ENCODE data around the gene NHSL2. TPM values are rescaled to one million over a fixed set of nuclear protein-coding genes. Genes with fewer than 3 reads are reported as not detected.
A peak's percentile ranks its signal among the peaks of the same experiment; 100 is the strongest.

The NHSL2 gene
- total RNA-seq, 1 donor from 2014 or later = 4.0 TPM

DNA sequence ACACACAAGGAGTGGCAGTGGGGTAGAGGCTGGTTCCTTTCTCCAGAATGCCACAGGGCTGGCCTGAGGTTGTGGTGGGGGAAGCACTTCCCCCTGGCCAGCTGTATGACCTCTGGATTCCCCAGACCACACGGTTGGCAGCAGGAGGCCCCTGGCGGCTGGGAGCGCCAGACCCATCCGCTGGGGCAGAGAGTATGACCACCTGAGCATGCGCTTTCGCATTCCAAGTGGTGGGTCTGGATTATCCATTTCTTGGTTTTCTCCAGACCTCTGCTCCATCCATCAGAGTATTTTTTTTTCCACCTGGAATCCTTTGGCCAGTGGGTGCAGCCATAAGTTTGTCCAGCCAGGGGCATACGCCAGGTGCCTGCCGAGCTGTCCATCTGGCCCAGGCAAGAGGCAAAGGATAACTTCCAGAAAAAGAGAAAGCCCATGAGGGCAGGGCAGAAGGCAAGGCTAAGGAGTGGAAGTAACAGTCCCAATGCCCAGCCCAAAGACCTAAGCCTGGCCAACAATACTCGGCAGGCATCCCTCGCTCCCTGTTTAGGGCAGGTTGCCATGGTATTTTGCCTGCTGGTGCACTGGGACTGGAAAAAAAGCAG lies 39.3 kb downstream of the NHSL2 start:
- Histone ChIP-seq H3K27ac (no peak overlapping the region), H3F3A (ENCODE audit: low read depth) (peaks cover 12% of the 10 kb centered on the region), H3K9me3 (ENCODE audit: low read depth) (no peaks in the 10 kb centered on the region), H3K4me3 (no peak overlapping the region), H3K9ac (no peak overlapping the region), H3K4me1 (peaks cover 22% of the 10 kb centered on the region), H4K20me1 (ENCODE audit: low read depth) (no peaks in the 10 kb centered on the region), H2AFZ (replicated peaks) (no peak overlapping the region), H3K27me3 (no peaks in the 10 kb centered on the region), H3K4me2 (no peak overlapping the region), H3K79me2 (ENCODE audit: low read depth) (no peaks in the 10 kb centered on the region), H3K36me3 (no peaks in the 10 kb centered on the region)
- TF ChIP-seq EZH2 (IDR thresholded peaks at IDR 0.05) (no peak), EZH2phosphoT487 (IDR thresholded peaks at IDR 0.05) (no peak)
- TF ChIP-seq, protein P1, sequence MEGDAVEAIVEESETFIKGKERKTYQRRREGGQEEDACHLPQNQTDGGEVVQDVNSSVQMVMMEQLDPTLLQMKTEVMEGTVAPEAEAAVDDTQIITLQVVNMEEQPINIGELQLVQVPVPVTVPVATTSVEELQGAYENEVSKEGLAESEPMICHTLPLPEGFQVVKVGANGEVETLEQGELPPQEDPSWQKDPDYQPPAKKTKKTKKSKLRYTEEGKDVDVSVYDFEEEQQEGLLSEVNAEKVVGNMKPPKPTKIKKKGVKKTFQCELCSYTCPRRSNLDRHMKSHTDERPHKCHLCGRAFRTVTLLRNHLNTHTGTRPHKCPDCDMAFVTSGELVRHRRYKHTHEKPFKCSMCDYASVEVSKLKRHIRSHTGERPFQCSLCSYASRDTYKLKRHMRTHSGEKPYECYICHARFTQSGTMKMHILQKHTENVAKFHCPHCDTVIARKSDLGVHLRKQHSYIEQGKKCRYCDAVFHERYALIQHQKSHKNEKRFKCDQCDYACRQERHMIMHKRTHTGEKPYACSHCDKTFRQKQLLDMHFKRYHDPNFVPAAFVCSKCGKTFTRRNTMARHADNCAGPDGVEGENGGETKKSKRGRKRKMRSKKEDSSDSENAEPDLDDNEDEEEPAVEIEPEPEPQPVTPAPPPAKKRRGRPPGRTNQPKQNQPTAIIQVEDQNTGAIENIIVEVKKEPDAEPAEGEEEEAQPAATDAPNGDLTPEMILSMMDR (IDR thresholded peaks at IDR 0.05) = no peak
- H3K36me3 Mint-ChIP-seq = peaks cover 1% of the 10 kb centered on the region
- H3K27me3 Mint-ChIP-seq (ENCODE audit: insufficient read depth, low read depth) = peaks cover 8% of the 10 kb centered on the region
- no peak overlapping the region for H3K27ac Mint-ChIP-seq
- H3K4me1 Mint-ChIP-seq = peaks cover 35% of the 10 kb centered on the region
- H3K9me3 Mint-ChIP-seq = no peaks in the 10 kb centered on the region
- DNase-seq (ENCODE audit: low spot score) = no peak
- no peak overlapping the region for H3K4me3 Mint-ChIP-seq

- no peak overlapping the region for H3K9ac ChIP-seq
- H3K27ac ChIP-seq = no peak overlapping the region
- H2AFZ ChIP-seq (replicated peaks) = no peak overlapping the region
- no peak overlapping the region for H3K4me3 Mint-ChIP-seq
- H3K4me2 ChIP-seq = no peak overlapping the region
- no peaks in the 10 kb centered on the region for H4K20me1 ChIP-seq (ENCODE audit: low read depth)
- H3F3A ChIP-seq (ENCODE audit: low read depth) = peaks cover 23% of the 10 kb centered on the region
- H3K27me3 Mint-ChIP-seq (ENCODE audit: insufficient read depth, low read depth) = peaks cover 11% of the 10 kb centered on the region
- H3K4me1 Mint-ChIP-seq = peaks cover 53% of the 10 kb centered on the region
- no peaks in the 10 kb centered on the region for H3K79me2 ChIP-seq (ENCODE audit: low read depth)
- H3K4me1 ChIP-seq = peaks cover 34% of the 10 kb centered on the region
- H3K27me3 ChIP-seq = no peaks in the 10 kb centered on the region
- H3K36me3 ChIP-seq = no peaks in the 10 kb centered on the region
- peak overlapping the region; percentile 9 for H3K27ac Mint-ChIP-seq
- DNase-seq (ENCODE audit: low spot score) = no peak
- no peaks in the 10 kb centered on the region for H3K36me3 Mint-ChIP-seq
- TF ChIP-seq EZH2 (IDR thresholded peaks at IDR 0.05) (no peak), EZH2phosphoT487 (IDR thresholded peaks at IDR 0.05) (no peak)
- TF ChIP-seq, protein P1 (IDR thresholded peaks at IDR 0.05) = no peak
- H3K9me3 ChIP-seq (ENCODE audit: low read depth) = no peaks in the 10 kb centered on the region
- H3K9me3 Mint-ChIP-seq = peaks cover 2% of the 10 kb centered on the region
- no peak overlapping the region for H3K4me3 ChIP-seq
These were observed 42.7 kb downstream of the NHSL2 start for GRCh38 chrX:71953391-71953790.

GRCh38 chrX:71953946-71954345 lies 43.3 kb downstream of the NHSL2 start:
- Mint-ChIP-seq H3K4me3 (no peak overlapping the region), H3K36me3 (no peaks in the 10 kb centered on the region), H3K4me1 (peaks cover 59% of the 10 kb centered on the region), H3K27ac (peak overlapping the region; percentile 9), H3K27me3 (ENCODE audit: insufficient read depth, low read depth) (peaks cover 11% of the 10 kb centered on the region), H3K9me3 (peaks cover 2% of the 10 kb centered on the region)
- Histone ChIP-seq H3K9me3 (ENCODE audit: low read depth) (no peaks in the 10 kb centered on the region), H4K20me1 (ENCODE audit: low read depth) (no peaks in the 10 kb centered on the region), H3K27ac (no peak overlapping the region), H3K9ac (no peak overlapping the region), H3K36me3 (no peaks in the 10 kb centered on the region), H3K4me3 (no peak overlapping the region), H3F3A (ENCODE audit: low read depth) (peaks cover 28% of the 10 kb centered on the region), H3K4me2 (no peak overlapping the region), H3K27me3 (no peaks in the 10 kb centered on the region), H3K79me2 (ENCODE audit: low read depth) (no peaks in the 10 kb centered on the region), H2AFZ (replicated peaks) (no peak overlapping the region), H3K4me1 (peaks cover 38% of the 10 kb centered on the region)
- TF ChIP-seq EZH2phosphoT487 (IDR thresholded peaks at IDR 0.05) (no peak), EZH2 (IDR thresholded peaks at IDR 0.05) (no peak)
- TF ChIP-seq, protein P1 (IDR thresholded peaks at IDR 0.05) = no peak
- no peak for DNase-seq (ENCODE audit: low spot score)
